IMR-90 (cell line): ENCODE data around the gene NFE2L2. TPM values are rescaled to one million over a fixed set of nuclear protein-coding genes. Genes with fewer than 3 reads are reported as not detected.

ENCODE experiments used
- ATAC-seq: fragments of 200-7000 bp; cut with Tn5 transposase; 2 replicates; pipeline ENCODE4 v1.9.1; 2020; ENCODE audit warnings: low read depth, mild to moderate bottlenecking, moderate library complexity
- BruUV-seq: library from RNA; stranded (reverse); fragments of 400-500 nt; replicated peaks from 2 replicates; lab custom pipeline; 2021; lab: Mats Ljungman, UMichigan
- CTCF ChIA-PET: fragments of 300-600 bp; formaldehyde crosslinking; extraction: SDS; loops from one replicate; lab custom pipeline; 2021; ENCODE audit warnings: antibody characterized with exemption; lab: Yijun Ruan, JAX
- POLR2A ChIA-PET: fragments of 300-600 bp; sonication (Branson Sonifier 250); formaldehyde crosslinking; loops from one replicate; lab custom pipeline; 2022; ENCODE audit warnings: antibody characterized with exemption; ENCODE audit not compliant: unreplicated experiment; lab: Charles Lee
- DNase-seq: peaks from one replicate; pipeline ENCODE4 v3.0.0; 2013
- H2AFZ ChIP-seq: replicated peaks from 2 replicates; pipeline ENCODE3; 2013; ENCODE audit warnings: low read length, mild to moderate bottlenecking; ENCODE audit not compliant: poor library complexity
- H2AK5ac ChIP-seq: 2 replicates; pipeline ENCODE4 v1.6.1; 2013; ENCODE audit warnings: low read depth, low read length, inconsistent platforms
- H2AK9ac ChIP-seq: replicated peaks from 2 replicates; pipeline ENCODE3; 2013; ENCODE audit warnings: mild to moderate bottlenecking, low read depth, low read length, moderate library complexity; ENCODE audit not compliant: poor library complexity
- H2BK120ac ChIP-seq: 2 replicates; pipeline ENCODE4 v1.6.1; 2013; ENCODE audit warnings: low read depth, low read length, inconsistent platforms
- H2BK15ac ChIP-seq: 3 replicates; pipeline ENCODE4 v1.6.1; 2013; ENCODE audit warnings: low read depth, low read length, inconsistent platforms
- H2BK20ac ChIP-seq: 2 replicates; pipeline ENCODE4 v1.6.1; 2013; ENCODE audit warnings: low read depth, mild to moderate bottlenecking, inconsistent platforms, low read length, moderate library complexity
- H2BK5ac ChIP-seq: 2 replicates; pipeline ENCODE4 v1.6.1; 2013; ENCODE audit warnings: mild to moderate bottlenecking, low read depth, low read length, inconsistent platforms; ENCODE audit not compliant: poor library complexity, severe bottlenecking
- H3K14ac ChIP-seq: replicated peaks from 2 replicates; pipeline ENCODE4 v1.6.1; 2013; ENCODE audit warnings: low read depth, low read length, inconsistent platforms
- H3K18ac ChIP-seq: 2 replicates; pipeline ENCODE4 v1.6.1; 2013; ENCODE audit warnings: low read depth, low read length, control low read depth
- H3K23ac ChIP-seq: 2 replicates; pipeline ENCODE4 v1.6.1; 2013; ENCODE audit warnings: low read depth, low read length, inconsistent platforms
- H3K27ac ChIP-seq: 2 replicates; pipeline ENCODE4 v1.5.1; 2013; ENCODE audit warnings: mild to moderate bottlenecking, control low read depth, low read length; ENCODE audit not compliant: insufficient read depth
- H3K27me3 ChIP-seq: 2 replicates; pipeline ENCODE4 v1.6.1; 2013; ENCODE audit warnings: low read length; ENCODE audit not compliant: control insufficient read depth, insufficient read depth
- H3K36me3 ChIP-seq: 2 replicates; pipeline ENCODE4 v1.6.1; 2013; ENCODE audit warnings: low read length, mixed read lengths; ENCODE audit not compliant: control insufficient read depth, insufficient read depth
- H3K4ac ChIP-seq: 2 replicates; pipeline ENCODE4 v1.6.1; 2013; ENCODE audit warnings: low read depth, low read length, inconsistent platforms
- H3K4me1 ChIP-seq: 2 replicates; pipeline ENCODE4 v1.6.1; 2013; ENCODE audit warnings: low read length, mixed read lengths; ENCODE audit not compliant: control insufficient read depth, insufficient read depth
- H3K4me2 ChIP-seq: 2 replicates; pipeline ENCODE4 v1.6.1; 2013; ENCODE audit warnings: low read depth, mild to moderate bottlenecking, control low read depth, low read length, moderate library complexity
- H3K4me3 ChIP-seq: 2 replicates; pipeline ENCODE4 v1.5.1; 2013; ENCODE audit warnings: low read depth, mild to moderate bottlenecking, control low read depth, low read length, moderate library complexity; ENCODE audit not compliant: insufficient read depth
- H3K56ac ChIP-seq: 2 replicates; pipeline ENCODE4 v1.6.1; 2013; ENCODE audit warnings: low read length, inconsistent platforms; ENCODE audit not compliant: insufficient read depth; ENCODE audit errors: extremely low read depth
- H3K79me1 ChIP-seq, 2 experiments: 2 replicates each; pipeline ENCODE4 v1.6.1; 2013; ENCODE audit warnings: low read length in 2 of 2, inconsistent platforms in 1 of 2, low read depth in 1 of 2
- H3K9ac ChIP-seq: 2 replicates; pipeline ENCODE4 v1.6.1; 2013; ENCODE audit warnings: low read depth, low read length, control low read depth
- H3K9me1 ChIP-seq: 2 replicates; pipeline ENCODE4 v1.6.1; 2013; ENCODE audit warnings: low read length, inconsistent platforms; ENCODE audit not compliant: insufficient read depth
- H3K9me3 ChIP-seq: 2 replicates; pipeline ENCODE4 v1.6.1; 2013; ENCODE audit warnings: low read length; ENCODE audit not compliant: control insufficient read depth, insufficient read depth
- H4K20me1 ChIP-seq: 2 replicates; pipeline ENCODE4 v1.6.1; 2013; ENCODE audit warnings: low read length, inconsistent platforms; ENCODE audit not compliant: insufficient read depth
- H4K5ac ChIP-seq: 2 replicates; pipeline ENCODE4 v1.6.1; 2013; ENCODE audit warnings: mild to moderate bottlenecking, low read depth, low read length, control low read depth
- H4K8ac ChIP-seq, 2 experiments: 2 replicates each; pipeline ENCODE4 v1.6.1; 2013; ENCODE audit warnings: low read depth in 2 of 2, low read length in 2 of 2, control low read depth in 1 of 2, inconsistent platforms in 1 of 2
- H4K91ac ChIP-seq: 2 replicates; pipeline ENCODE4 v1.6.1; 2013; ENCODE audit warnings: low read depth, low read length, inconsistent platforms; ENCODE audit not compliant: insufficient read depth
- BHLHE40 ChIP-seq: fragments of 150-350 bp; IDR thresholded peaks from 2 replicates; pipeline ENCODE4 v1.6.1; 2016; ENCODE audit warnings: mild to moderate bottlenecking, low read depth, low read length
- CEBPB ChIP-seq: IDR thresholded peaks from 2 replicates; pipeline ENCODE4 v1.6.1; 2012; ENCODE audit warnings: low read depth, low read length, improper control_type of control experiment
- CHD1 ChIP-seq: IDR thresholded peaks from 2 replicates; pipeline ENCODE4 v1.6.1; 2012; ENCODE audit warnings: low read depth, low read length, improper control_type of control experiment
- FOS ChIP-seq: fragments of 150-350 bp; IDR thresholded peaks from 2 replicates; pipeline ENCODE4 v1.6.1; 2016; ENCODE audit warnings: low read depth, low read length
- MAFK ChIP-seq: IDR thresholded peaks from 2 replicates; pipeline ENCODE4 v1.6.1; 2012; ENCODE audit warnings: low read depth, low read length, improper control_type of control experiment
- MAZ ChIP-seq: IDR thresholded peaks from 2 replicates; pipeline ENCODE4 v1.6.1; 2012; ENCODE audit warnings: low read depth, mild to moderate bottlenecking, low read length, improper control_type of control experiment, moderate library complexity, borderline replicate concordance
- MXI1 ChIP-seq: IDR thresholded peaks from 2 replicates; pipeline ENCODE4 v1.6.1; 2012; ENCODE audit warnings: low read depth, mild to moderate bottlenecking, low read length, moderate library complexity, borderline replicate concordance
- NFE2L2 ChIP-seq: fragments of 150-350 bp; IDR thresholded peaks from 2 replicates; pipeline ENCODE4 v1.6.1; 2016; ENCODE audit warnings: low read depth, mild to moderate bottlenecking, low read length
- POLR2A ChIP-seq: IDR thresholded peaks from 2 replicates; pipeline ENCODE4 v1.6.1; 2012; ENCODE audit warnings: mild to moderate bottlenecking, low read depth, low read length
- RAD21 ChIP-seq: IDR thresholded peaks from 2 replicates; pipeline ENCODE4 v1.6.1; 2012; ENCODE audit warnings: low read length, improper control_type of control experiment
- RCOR1 ChIP-seq: IDR thresholded peaks from 2 replicates; pipeline ENCODE4 v1.6.1; 2012; ENCODE audit warnings: mild to moderate bottlenecking, low read length, improper control_type of control experiment; ENCODE audit not compliant: insufficient replicate concordance
- RFX5 ChIP-seq: IDR thresholded peaks from 2 replicates; pipeline ENCODE4 v1.8.0; 2012; ENCODE audit warnings: low read depth, mild to moderate bottlenecking, low read length, moderate library complexity
- SMC3 ChIP-seq: fragments of 150-350 bp; IDR thresholded peaks from 2 replicates; pipeline ENCODE4 v1.6.1; 2016; ENCODE audit warnings: low read depth, mild to moderate bottlenecking, antibody characterized with exemption, low read length, moderate library complexity
- WGBS, 2 experiments: methylation state at CpG; one replicate each; pipeline versions ENCODE4 v1.1.5 to v1.1.7; 2013; ENCODE audit warnings: missing lambda C conversion rate in 2 of 2; ENCODE audit not compliant: insufficient read length in 1 of 2; ENCODE audit errors: extremely low coverage in 2 of 2; 5-methylcytosine and 5-hydroxymethylcytosine counted together
- dilution Hi-C: fragments of 300-500 bp; cut with HindIII; formaldehyde crosslinking; loops from one replicate; pipeline ENCODE4 v1.14.3; 2018; ENCODE audit warnings: low sequenced_read_pairs; ENCODE audit not compliant: unreplicated experiment
- in situ Hi-C: fragments of 300-500 bp; cut with MboI; formaldehyde crosslinking; loops from 3 replicates; pipeline ENCODE4 v1.14.3; 2019; ENCODE audit warnings: low sequenced_read_pairs, inconsistent platforms, mixed read lengths
- intact Hi-C: fragments of 100-400 bp; cut with micrococcal nuclease; formaldehyde crosslinking; loops from 2 replicates; pipeline ENCODE4 v1.10.0; 2022
- polyA plus RNA-seq, 3 experiments: library from polyadenylated mRNA; depleted of rRNA; stranded (reverse); fragments of >200 nt; gene quantifications; 2 replicates each; pipeline ENCODE4 v1.2.3, GENCODE V29; 2012; ENCODE audit warnings: low replicate concordance in 1 of 3
- total RNA-seq: library from RNA; depleted of rRNA; stranded (reverse); fragments of >200 nt; gene quantifications from 2 replicates; pipeline ENCODE4 v1.2.3, GENCODE V29; 2012
- TF ChIP-seq, protein P1 (sequence below): fragments of 150-350 bp; IDR thresholded peaks from 2 replicates; pipeline ENCODE4 v1.6.1; 2017; ENCODE audit warnings: mild to moderate bottlenecking, antibody characterized with exemption, low read length, low read depth
- TF ChIP-seq, protein P2 (sequence below): conservative IDR thresholded peaks from 2 replicates; pipeline ENCODE4 v1.5.1; 2012; ENCODE audit warnings: mild to moderate bottlenecking, low read depth, low read length, improper control_type of control experiment
- TF ChIP-seq, protein P3 (sequence below): fragments of 150-350 bp; IDR thresholded peaks from 2 replicates; pipeline ENCODE4 v1.6.1; 2016; ENCODE audit warnings: low read depth, mild to moderate bottlenecking, low read length, moderate library complexity, borderline replicate concordance

The NFE2L2 gene
- total and polyA plus RNA-seq, 2 of the 4 experiments (the other 2 are of a cell fraction), result 72.7 to 83.5 TPM

DNA sequence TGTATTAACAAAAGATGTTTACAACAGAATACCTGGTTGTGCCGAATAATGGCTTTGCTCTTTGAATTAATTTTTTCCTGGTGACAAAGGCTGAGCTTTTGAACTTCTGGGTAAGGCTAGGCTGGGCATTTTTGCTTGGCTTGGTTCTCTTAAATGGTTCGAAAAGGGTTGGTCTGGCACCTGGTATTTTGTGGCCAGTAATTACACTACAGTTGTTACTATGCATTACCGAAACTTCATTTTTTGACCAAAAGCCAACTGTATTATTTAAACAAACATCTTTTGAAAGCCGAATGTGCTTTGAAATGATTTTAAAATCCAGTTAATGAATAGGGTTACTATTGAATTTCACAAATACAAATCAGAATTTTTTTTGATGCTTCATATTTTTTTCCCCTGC, 19.4 kb upstream of the NFE2L2 start:
- ChIA-PET CTCF (no interaction called here), POLR2A (no interaction called here)
- H3K23ac ChIP-seq, result no peak overlapping the region
- H4K91ac ChIP-seq, result no peak overlapping the region
- H2BK5ac ChIP-seq, result no peak overlapping the region
- H2AFZ ChIP-seq, result no peak overlapping the region
- no peak overlapping the region for H2BK15ac ChIP-seq
- H3K9me3 ChIP-seq, result no peaks in the 10 kb centered on the region
- BruUV-seq, result no TSS peak
- no peaks in the 10 kb centered on the region for H3K36me3 ChIP-seq
- no peak overlapping the region for H3K4ac ChIP-seq
- in situ Hi-C loops (no loop called here), dilution Hi-C loops (no loop called here), intact Hi-C loops (no loop called here)
- H4K20me1 ChIP-seq, result no peaks in the 10 kb centered on the region
- no peak overlapping the region for H2AK9ac ChIP-seq
- no peak overlapping the region for H3K4me3 ChIP-seq
- H3K9me1 ChIP-seq, result peaks cover 4% of the 10 kb centered on the region; the same call in 1 of the 2 replicates
- H3K9ac ChIP-seq, result no peak overlapping the region
- no peaks in the 10 kb centered on the region for H3K79me1 ChIP-seq
- H2BK20ac ChIP-seq, result no peak overlapping the region
- no peaks in the 10 kb centered on the region for H3K27me3 ChIP-seq
- TF ChIP-seq MAZ (no peak), CEBPB (no peak), POLR2A (no peak), RAD21 (no peak), SMC3 (no peak), MXI1 (no peak), MAFK (no peak), RFX5 (no peak), BHLHE40 (no peak), RCOR1 (no peak), NFE2L2 (no peak), CHD1 (no peak), FOS (no peak)
- TF ChIP-seq, protein P1, sequence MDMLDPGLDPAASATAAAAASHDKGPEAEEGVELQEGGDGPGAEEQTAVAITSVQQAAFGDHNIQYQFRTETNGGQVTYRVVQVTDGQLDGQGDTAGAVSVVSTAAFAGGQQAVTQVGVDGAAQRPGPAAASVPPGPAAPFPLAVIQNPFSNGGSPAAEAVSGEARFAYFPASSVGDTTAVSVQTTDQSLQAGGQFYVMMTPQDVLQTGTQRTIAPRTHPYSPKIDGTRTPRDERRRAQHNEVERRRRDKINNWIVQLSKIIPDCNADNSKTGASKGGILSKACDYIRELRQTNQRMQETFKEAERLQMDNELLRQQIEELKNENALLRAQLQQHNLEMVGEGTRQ, result no peak
- TF ChIP-seq, protein P2, sequence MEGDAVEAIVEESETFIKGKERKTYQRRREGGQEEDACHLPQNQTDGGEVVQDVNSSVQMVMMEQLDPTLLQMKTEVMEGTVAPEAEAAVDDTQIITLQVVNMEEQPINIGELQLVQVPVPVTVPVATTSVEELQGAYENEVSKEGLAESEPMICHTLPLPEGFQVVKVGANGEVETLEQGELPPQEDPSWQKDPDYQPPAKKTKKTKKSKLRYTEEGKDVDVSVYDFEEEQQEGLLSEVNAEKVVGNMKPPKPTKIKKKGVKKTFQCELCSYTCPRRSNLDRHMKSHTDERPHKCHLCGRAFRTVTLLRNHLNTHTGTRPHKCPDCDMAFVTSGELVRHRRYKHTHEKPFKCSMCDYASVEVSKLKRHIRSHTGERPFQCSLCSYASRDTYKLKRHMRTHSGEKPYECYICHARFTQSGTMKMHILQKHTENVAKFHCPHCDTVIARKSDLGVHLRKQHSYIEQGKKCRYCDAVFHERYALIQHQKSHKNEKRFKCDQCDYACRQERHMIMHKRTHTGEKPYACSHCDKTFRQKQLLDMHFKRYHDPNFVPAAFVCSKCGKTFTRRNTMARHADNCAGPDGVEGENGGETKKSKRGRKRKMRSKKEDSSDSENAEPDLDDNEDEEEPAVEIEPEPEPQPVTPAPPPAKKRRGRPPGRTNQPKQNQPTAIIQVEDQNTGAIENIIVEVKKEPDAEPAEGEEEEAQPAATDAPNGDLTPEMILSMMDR, result no peak
- TF ChIP-seq, protein P3, sequence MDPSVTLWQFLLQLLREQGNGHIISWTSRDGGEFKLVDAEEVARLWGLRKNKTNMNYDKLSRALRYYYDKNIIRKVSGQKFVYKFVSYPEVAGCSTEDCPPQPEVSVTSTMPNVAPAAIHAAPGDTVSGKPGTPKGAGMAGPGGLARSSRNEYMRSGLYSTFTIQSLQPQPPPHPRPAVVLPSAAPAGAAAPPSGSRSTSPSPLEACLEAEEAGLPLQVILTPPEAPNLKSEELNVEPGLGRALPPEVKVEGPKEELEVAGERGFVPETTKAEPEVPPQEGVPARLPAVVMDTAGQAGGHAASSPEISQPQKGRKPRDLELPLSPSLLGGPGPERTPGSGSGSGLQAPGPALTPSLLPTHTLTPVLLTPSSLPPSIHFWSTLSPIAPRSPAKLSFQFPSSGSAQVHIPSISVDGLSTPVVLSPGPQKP, result no peak
- ATAC-seq (no peak), DNase-seq (no peak)
- peaks cover 24% of the 10 kb centered on the region for H3K4me1 ChIP-seq
- H2BK120ac ChIP-seq, result no peak overlapping the region
- no peak overlapping the region for H3K14ac ChIP-seq
- 50% methylated on average over 1 of the region's 4 CpGs; no CpG with 5 or more reads in 1 of the 2 experiments for WGBS, 2 experiments
- no peak overlapping the region for H3K56ac ChIP-seq
- H4K5ac ChIP-seq, result no peak overlapping the region
- no peak overlapping the region for H3K4me2 ChIP-seq
- H2AK5ac ChIP-seq, result no peak overlapping the region
- H3K18ac ChIP-seq, result 0 out of 2 replicates have a peak overlapping the region, but pooled peaks have one; percentile 36
- H4K8ac ChIP-seq, result no peak overlapping the region
- no peak overlapping the region for H3K27ac ChIP-seq
